Liver (tissue), 9 donors: Measurements from ENCODE around the gene MRAP2. TPM values are rescaled to one million over a fixed set of nuclear protein-coding genes. Genes with fewer than 3 reads are reported as not detected.

Experiments used
- DNase-seq: peaks from one replicate; pipeline ENCODE4 v3.0.0-alpha.2; 2017; ENCODE audit warnings: low spot score
- H3K27ac ChIP-seq, 2 donors: one replicate each; pipeline ENCODE4 v1.7.0; 2013; ENCODE audit warnings: inconsistent platforms in 2 of 2, low read length in 2 of 2, control low read depth in 1 of 2, low read depth in 1 of 2, mild to moderate bottlenecking in 1 of 2
- H3K27me3 ChIP-seq, 4 donors: one replicate each; pipeline versions ENCODE4 v1.6.1 to v1.7.0; 2013; ENCODE audit warnings: low read length in 3 of 4, inconsistent platforms in 1 of 4, mild to moderate bottlenecking in 1 of 4, moderate library complexity in 1 of 4; ENCODE audit not compliant: control insufficient read depth in 4 of 4, insufficient read depth in 4 of 4
- H3K36me3 ChIP-seq, 4 donors: one replicate each; pipeline versions ENCODE4 v1.6.1 to v1.7.0; 2013; ENCODE audit warnings: low read length in 3 of 4, mild to moderate bottlenecking in 3 of 4, low read depth in 1 of 4, moderate library complexity in 1 of 4; ENCODE audit not compliant: control insufficient read depth in 4 of 4, insufficient read depth in 3 of 4
- H3K4me1 ChIP-seq, 4 donors: one replicate each; pipeline versions ENCODE4 v1.6.1 to v1.7.0; 2013; ENCODE audit warnings: low read length in 3 of 4, mild to moderate bottlenecking in 3 of 4, moderate library complexity in 1 of 4; ENCODE audit not compliant: control insufficient read depth in 4 of 4, insufficient read depth in 4 of 4
- H3K4me3 ChIP-seq, 3 donors: one replicate each; pipeline versions ENCODE4 v1.6.1 to v1.7.0; 2013; ENCODE audit warnings: low read length in 3 of 3, control low read depth in 1 of 3, low read depth in 1 of 3, mild to moderate bottlenecking in 1 of 3
- H3K9ac ChIP-seq, 2 donors: one replicate each; pipeline ENCODE4 v1.7.0; 2013; ENCODE audit warnings: low read length in 2 of 2, mild to moderate bottlenecking in 2 of 2, moderate library complexity in 2 of 2, control low read depth in 1 of 2, low read depth in 1 of 2
- H3K9me3 ChIP-seq, 4 donors: one replicate each; pipeline versions ENCODE4 v1.6.1 to v1.7.0; 2013; ENCODE audit warnings: low read length in 3 of 4; ENCODE audit not compliant: control insufficient read depth in 4 of 4
- ATF3 ChIP-seq: IDR thresholded peaks from 2 replicates; pipeline ENCODE4 v1.6.1; 2016; ENCODE audit warnings: antibody characterized with exemption
- CTCF ChIP-seq: fragments of 150-350 bp; IDR thresholded peaks from 2 replicates; pipeline ENCODE4 v1.5.1; 2017; ENCODE audit warnings: improper control_type of control experiment, low read depth, low read length; ENCODE audit not compliant: missing input control
- EGR1 ChIP-seq, 2 donors: IDR thresholded peaks; 2 replicates each; pipeline ENCODE4 v1.6.1; 2016 to 2018; ENCODE audit warnings: antibody characterized with exemption in 2 of 2, low read depth in 2 of 2
- FOXA2 ChIP-seq: IDR thresholded peaks from 2 replicates; pipeline ENCODE4 v1.6.1; 2016; ENCODE audit warnings: antibody characterized with exemption
- GABPA ChIP-seq, 2 donors: IDR thresholded peaks in 1 of 2; conservative IDR thresholded peaks in 1 of 2; 2 replicates each; pipeline ENCODE4 v1.6.1; 2016; ENCODE audit warnings: antibody characterized with exemption in 2 of 2, mild to moderate bottlenecking in 1 of 2, moderate library complexity in 1 of 2
- HNF4A ChIP-seq, 2 donors: conservative IDR thresholded peaks; 2 replicates each; pipeline ENCODE4 v1.6.1; 2016; ENCODE audit warnings: antibody characterized with exemption in 2 of 2, mild to moderate bottlenecking in 2 of 2
- JUND ChIP-seq, 2 donors: IDR thresholded peaks; 2 replicates each; pipeline ENCODE4 v1.6.1; 2016; ENCODE audit warnings: antibody characterized with exemption in 2 of 2
- MAX ChIP-seq: IDR thresholded peaks from 2 replicates; pipeline ENCODE4 v1.6.1; 2016; ENCODE audit warnings: antibody characterized with exemption
- NR2F2 ChIP-seq: IDR thresholded peaks from 2 replicates; pipeline ENCODE4 v1.6.1; 2016; ENCODE audit warnings: antibody characterized with exemption
- RAD21 ChIP-seq, 2 donors: IDR thresholded peaks; 2 replicates each; pipeline ENCODE4 v1.6.1; 2016; ENCODE audit warnings: antibody characterized with exemption in 2 of 2, mild to moderate bottlenecking in 2 of 2
- REST ChIP-seq: IDR thresholded peaks from 2 replicates; pipeline ENCODE4 v1.6.1; 2016; ENCODE audit warnings: antibody characterized with exemption, mild to moderate bottlenecking
- RXRA ChIP-seq, 2 donors: IDR thresholded peaks; 2 replicates each; pipeline ENCODE4 v1.6.1; 2017 to 2018; ENCODE audit warnings: antibody characterized with exemption in 2 of 2, mild to moderate bottlenecking in 1 of 2
- SP1 ChIP-seq: IDR thresholded peaks from 2 replicates; pipeline ENCODE4 v1.6.1; 2018; ENCODE audit warnings: antibody characterized with exemption, mild to moderate bottlenecking
- TAF1 ChIP-seq: conservative IDR thresholded peaks from 2 replicates; pipeline ENCODE4 v1.6.1; 2016; ENCODE audit warnings: antibody characterized with exemption, mild to moderate bottlenecking
- YY1 ChIP-seq: IDR thresholded peaks from 2 replicates; pipeline ENCODE4 v1.6.1; 2016; ENCODE audit warnings: antibody characterized with exemption, mild to moderate bottlenecking
- ZBTB33 ChIP-seq: IDR thresholded peaks from 2 replicates; pipeline ENCODE4 v1.6.1; 2016; ENCODE audit warnings: antibody characterized with exemption
- WGBS: extraction: QIAGEN DNeasy Blood & Tissue Kit; methylation state at CpG from one replicate; pipeline ENCODE4 v1.1.7; 2013; 5-methylcytosine and 5-hydroxymethylcytosine counted together
- polyA plus RNA-seq, 2 donors: library from polyadenylated mRNA; stranded (reverse) in 1 of 2; unstranded in 1 of 2; fragments of 200-250 nt in 1 of 2; fragments of >200 nt in 1 of 2; fragmentation: Nextera tagmentation in 1 of 2; extraction: Ambion mirVana in 1 of 2; gene quantifications; one replicate each; pipeline versions ENCODE4 v1.2.1 to v1.2.3, GENCODE V29; 2013 to 2015
- total RNA-seq, 2 donors: library from RNA; depleted of rRNA; stranded (reverse); fragments of >200 nt; gene quantifications; one replicate each; pipeline ENCODE4 v1.2.3, GENCODE V29; 2014
- donor health status: healthy.
- donor health status: healthy.
- donor health status: healthy.
- donor health status: healthy.
- donor health status: healthy.

The MRAP2 gene
- total and polyA plus RNA-seq, 4 donors = 0.05 to 0.51 (median 0.08) TPM; not detected in 1

- 74% methylated on average over 2 of the region's 2 CpGs for WGBS
- no peak for DNase-seq
- no peaks in the 10 kb centered on the region for H3K9me3 ChIP-seq
- H3K36me3 ChIP-seq = no peaks in the 10 kb centered on the region
- TF ChIP-seq MAX (no peak), NR2F2 (no peak), HNF4A (conservative IDR thresholded peaks at IDR 0.05) (no peak), YY1 (no peak), FOXA2 (no peak), ZBTB33 (no peak), CTCF (no peak), EGR1 (IDR thresholded peaks at IDR 0.05; ENCODE audit: low read depth in 2 of 2) (no peak), JUND (IDR thresholded peaks at IDR 0.05) (no peak), GABPA (IDR thresholded peaks at IDR 0.05 in 1 of 2, conservative IDR thresholded peaks at IDR 0.05 in 1 of 2) (no peak), RAD21 (IDR thresholded peaks at IDR 0.05) (no peak), ATF3 (no peak), SP1 (no peak), TAF1 (no peak)
- no peaks in the 10 kb centered on the region for H3K27me3 ChIP-seq
- no peaks in the 10 kb centered on the region for H3K4me1 ChIP-seq
- no peak overlapping the region for H3K9ac ChIP-seq
- H3K4me3 ChIP-seq = no peak overlapping the region
- no peak overlapping the region for H3K27ac ChIP-seq
These were observed 22.1 kb downstream of the MRAP2 start for GRCh38 chr6:84055647-84056046.

GRCh38 chr6:84057908-84058307 is 24.3 kb downstream of the MRAP2 start:
- Histone ChIP-seq H3K4me3 (no peak overlapping the region), H3K9me3 (no peaks in the 10 kb centered on the region), H3K36me3 (no peaks in the 10 kb centered on the region), H3K4me1 (no peaks in the 10 kb centered on the region), H3K27ac (no peak overlapping the region), H3K27me3 (no peaks in the 10 kb centered on the region), H3K9ac (no peak overlapping the region)
- DNase-seq = no peak
- 69% methylated on average over 4 of the region's 4 CpGs for WGBS
- TF ChIP-seq SP1 = no peak
- no peak for TF ChIP-seq HNF4A (conservative IDR thresholded peaks at IDR 0.05)
- TF ChIP-seq RXRA (IDR thresholded peaks at IDR 0.05) = no peak
- no peak for TF ChIP-seq REST
- TF ChIP-seq EGR1 (IDR thresholded peaks at IDR 0.05; ENCODE audit: low read depth in 2 of 2) = no peak
- no peak for TF ChIP-seq RAD21 (IDR thresholded peaks at IDR 0.05)
- TF ChIP-seq YY1 = no peak
